GM12874 (cell line): ENCODE data around the gene PDGFA.

Experiments
- TF ChIP-seq, protein P1 (sequence below): IDR thresholded peaks from 2 replicates; pipeline ENCODE4 v1.5.1; 2011; ENCODE audit warnings: low read depth, mild to moderate bottlenecking, control low read depth, low read length, moderate library complexity; ENCODE audit not compliant: insufficient read depth

Gene PDGFA

DNA sequence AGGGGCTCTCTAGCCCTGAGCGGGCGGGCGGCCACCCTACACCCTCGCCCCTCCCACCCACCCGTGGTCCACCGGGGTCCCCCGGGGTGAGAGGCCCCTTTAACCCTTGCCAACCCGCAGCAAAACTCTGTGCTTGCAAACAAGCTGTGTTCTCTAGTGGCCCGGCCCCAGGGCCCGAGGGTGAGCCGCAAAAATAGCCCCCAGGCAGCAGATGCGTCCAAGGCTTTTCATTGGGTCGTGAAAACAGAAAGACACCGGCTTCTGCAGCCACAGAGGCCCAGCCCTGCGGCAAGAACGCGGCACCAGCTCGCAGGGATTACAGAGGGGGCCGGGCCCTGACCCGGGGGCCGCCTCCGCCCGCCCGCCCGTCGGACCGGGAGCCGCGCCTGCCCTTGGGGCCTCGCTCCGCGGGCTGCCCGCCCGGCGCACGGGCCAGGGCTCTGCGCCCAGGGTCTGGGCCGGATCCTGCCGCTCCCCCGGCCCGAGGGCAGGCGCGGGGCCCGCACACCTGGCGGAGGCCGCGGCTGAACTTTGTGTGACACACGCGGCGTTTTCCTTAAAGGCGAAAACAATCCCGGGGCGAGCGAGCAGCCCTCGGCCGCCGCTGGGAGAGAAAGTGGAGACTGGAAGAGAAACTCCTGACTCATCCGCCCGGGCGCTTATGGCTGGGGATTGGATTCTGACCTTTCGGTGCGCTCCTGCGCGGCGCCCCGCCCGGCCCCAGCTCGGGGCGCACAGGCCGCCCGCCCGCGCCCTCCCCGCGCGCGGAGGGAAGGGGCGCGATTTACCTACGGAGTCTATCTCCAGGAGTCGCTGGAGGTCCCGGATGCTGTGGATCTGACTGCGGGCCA is 2.8 kb downstream of the PDGFA start:
- TF ChIP-seq, protein P1, sequence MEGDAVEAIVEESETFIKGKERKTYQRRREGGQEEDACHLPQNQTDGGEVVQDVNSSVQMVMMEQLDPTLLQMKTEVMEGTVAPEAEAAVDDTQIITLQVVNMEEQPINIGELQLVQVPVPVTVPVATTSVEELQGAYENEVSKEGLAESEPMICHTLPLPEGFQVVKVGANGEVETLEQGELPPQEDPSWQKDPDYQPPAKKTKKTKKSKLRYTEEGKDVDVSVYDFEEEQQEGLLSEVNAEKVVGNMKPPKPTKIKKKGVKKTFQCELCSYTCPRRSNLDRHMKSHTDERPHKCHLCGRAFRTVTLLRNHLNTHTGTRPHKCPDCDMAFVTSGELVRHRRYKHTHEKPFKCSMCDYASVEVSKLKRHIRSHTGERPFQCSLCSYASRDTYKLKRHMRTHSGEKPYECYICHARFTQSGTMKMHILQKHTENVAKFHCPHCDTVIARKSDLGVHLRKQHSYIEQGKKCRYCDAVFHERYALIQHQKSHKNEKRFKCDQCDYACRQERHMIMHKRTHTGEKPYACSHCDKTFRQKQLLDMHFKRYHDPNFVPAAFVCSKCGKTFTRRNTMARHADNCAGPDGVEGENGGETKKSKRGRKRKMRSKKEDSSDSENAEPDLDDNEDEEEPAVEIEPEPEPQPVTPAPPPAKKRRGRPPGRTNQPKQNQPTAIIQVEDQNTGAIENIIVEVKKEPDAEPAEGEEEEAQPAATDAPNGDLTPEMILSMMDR, result no peak

DNA sequence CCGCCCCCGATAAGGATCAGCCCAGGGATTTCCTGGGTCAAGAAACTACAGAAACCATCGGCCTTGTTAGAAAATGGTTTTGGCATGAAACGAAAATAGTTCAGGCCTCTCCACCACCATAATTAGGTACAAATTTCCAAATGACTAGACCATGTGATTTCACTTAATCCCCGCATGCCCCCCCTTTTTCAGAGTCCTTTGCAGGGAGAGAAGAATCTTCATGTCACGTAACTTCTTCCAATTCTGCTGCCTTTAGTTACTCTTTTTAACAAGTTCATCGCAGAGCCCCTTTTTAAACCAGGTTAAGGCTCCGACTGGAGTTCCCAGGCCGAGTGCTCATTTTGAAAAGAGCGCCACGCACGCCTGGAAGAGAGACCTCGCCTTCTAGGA is 3.4 kb downstream of the PDGFA start:
- TF ChIP-seq, protein P1, result no peak

DNA sequence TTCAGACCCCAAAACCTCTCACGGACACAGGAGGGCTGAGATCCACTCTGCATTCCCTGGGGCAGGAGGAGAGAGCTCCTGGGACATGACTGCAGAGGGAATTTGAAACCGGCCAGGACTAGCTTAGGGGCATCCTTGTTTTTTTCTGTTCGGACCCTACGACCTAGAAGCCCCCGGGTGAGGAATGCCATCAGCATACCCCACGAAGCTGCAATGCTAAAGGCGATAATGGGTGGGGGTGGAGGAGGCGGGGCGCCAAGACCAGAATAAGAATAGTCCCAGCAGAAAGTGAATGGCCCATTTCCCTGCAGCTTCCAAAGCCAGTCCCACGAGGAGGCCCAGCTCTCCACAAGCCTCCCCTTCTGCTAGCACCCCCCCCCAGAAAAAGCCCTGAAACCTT is 4.0 kb downstream of the PDGFA start:
- TF ChIP-seq, protein P1, result no peak

DNA sequence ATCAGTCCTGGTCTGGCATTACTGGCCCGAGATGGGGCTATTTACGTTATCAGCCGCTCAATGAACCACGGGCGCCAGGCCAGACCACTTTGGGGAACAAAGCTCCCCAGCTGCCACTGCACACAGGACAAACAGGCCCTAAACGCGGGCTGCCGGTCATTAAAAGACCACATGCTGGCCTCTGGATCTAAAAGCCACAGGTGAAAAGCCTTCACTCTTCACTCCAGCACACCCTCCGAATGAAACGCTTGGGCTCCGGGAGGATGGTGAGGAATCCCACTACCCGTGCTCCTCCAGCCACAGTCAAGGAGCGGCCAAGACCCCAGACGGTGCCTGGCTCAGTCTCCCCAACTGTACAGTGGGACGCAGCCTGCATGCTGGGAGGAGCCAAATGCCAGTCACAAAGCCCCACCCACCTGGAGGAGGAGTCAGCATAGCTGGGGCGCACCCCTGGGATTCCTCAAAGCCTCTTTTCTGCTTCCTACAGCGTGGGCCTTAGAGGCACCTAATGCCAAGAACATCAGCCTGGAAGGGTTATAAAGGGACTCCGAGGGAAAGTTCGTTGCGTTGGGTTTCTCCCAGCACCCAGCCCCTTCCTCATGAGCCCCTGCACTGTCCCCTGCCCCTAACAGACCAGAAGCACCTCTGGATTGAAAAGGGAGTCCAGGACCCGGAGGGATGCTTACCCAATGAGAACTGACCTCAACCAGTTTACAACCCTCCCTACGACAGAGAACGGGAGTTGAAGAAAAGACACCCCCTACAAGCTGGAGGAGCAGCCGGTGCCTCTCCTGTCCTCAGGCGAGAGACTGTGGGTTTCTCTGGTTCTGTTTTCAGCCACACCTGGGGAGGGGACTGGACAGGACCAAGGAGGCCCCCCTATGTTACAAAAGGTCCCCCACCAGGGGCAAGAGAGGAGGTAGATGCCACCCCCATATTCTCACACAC is 4.7 kb downstream of the PDGFA start:
- TF ChIP-seq, protein P1, result no peak

DNA sequence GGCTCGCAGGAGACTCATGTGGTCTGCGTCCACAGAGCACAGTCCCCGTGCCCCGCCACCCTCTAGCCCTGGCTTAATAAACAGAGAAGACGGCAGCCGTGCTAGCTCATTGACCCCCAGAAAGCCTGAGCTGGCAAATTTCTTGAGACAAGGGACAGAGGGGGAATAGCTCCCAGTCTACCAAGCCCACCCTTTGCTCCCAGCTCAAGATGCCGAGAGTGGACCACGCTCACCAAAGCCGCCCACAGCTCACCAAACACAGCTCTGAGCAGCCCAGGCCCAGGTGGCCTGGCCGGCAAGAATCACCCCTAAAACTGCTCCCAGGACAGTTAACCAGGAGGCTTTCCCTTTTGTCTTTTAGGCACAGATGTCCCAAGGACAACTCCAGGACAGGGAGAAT is 5.4 kb downstream of the PDGFA start:
- TF ChIP-seq, protein P1, result no peak

DNA sequence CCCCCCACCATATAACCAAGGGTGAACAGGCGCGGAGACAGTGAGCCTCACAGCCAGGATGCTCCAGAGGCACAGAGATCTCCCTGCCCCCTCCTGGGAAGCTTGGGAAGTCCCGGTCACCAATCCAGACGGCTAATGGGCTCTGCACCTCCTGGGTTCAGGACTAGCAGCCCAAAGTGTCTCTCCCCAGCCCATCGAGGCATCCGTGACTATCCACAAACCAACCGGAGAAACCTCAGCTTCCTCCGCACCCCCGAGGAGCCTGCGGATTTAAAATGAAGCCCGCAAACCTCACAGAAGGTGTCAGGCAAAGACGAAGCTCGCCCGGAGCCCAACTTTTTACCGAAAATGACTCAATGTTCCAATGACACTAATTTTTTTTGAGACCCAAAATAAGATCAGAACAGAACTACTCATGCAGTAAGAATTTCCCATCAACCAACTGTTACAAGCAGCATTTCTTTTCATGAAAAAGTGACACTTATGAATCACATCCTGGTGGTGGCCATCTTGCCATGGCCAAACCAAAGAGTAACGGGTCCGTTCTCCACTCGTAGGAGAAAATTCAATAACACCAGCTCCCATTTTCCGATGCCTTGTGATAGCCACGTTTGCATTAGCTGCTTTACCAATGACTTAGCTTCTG is 6.0 kb downstream of the PDGFA start:
- TF ChIP-seq, protein P1, result no peak
